H1 (cell line): Measurements from ENCODE around the gene SMIM24. TPM values are rescaled to one million over a fixed set of nuclear protein-coding genes. Genes with fewer than 3 reads are reported as not detected.

Experiments used
- CTCF ChIA-PET: fragments of 300-600 bp; sonication (Branson Sonifier 250); formaldehyde crosslinking; loops from one replicate; lab custom pipeline; 2021; ENCODE audit not compliant: partially characterized antibody; lab: Charles Lee
- POLR2A ChIA-PET: fragments of 300-600 bp; sonication (Branson Sonifier 250); formaldehyde crosslinking; loops from one replicate; lab custom pipeline; 2021; ENCODE audit warnings: inconsistent platforms; ENCODE audit not compliant: partially characterized antibody; lab: Charles Lee
- DNase-seq, 2 experiments: peaks; one replicate each; pipeline versions ENCODE4 v3.0.0 to v3.0.0-alpha.2; 2010 to 2022; ENCODE audit warnings: low spot score in 2 of 2, low read depth in 1 of 2, mixed read lengths in 1 of 2
- FAIRE-seq: peaks from 2 replicates; lab custom pipeline; 2011; peaks lifted over from hg19 to GRCh38; lab: Jason Lieb, UNC
- H2AFZ ChIP-seq: 2 replicates; pipeline ENCODE4 v1.8.1; 2012; ENCODE audit warnings: low read length, inconsistent platforms
- H2AK5ac ChIP-seq: 2 replicates; pipeline ENCODE4 v1.6.1; 2013; ENCODE audit warnings: low read depth, low read length
- H2BK120ac ChIP-seq: replicated peaks from 2 replicates; pipeline ENCODE3; 2013; ENCODE audit warnings: low read depth, low read length, inconsistent platforms
- H2BK12ac ChIP-seq: 2 replicates; pipeline ENCODE4 v1.6.1; 2013; ENCODE audit warnings: low read depth, low read length
- H2BK15ac ChIP-seq: 2 replicates; pipeline ENCODE4 v1.6.1; 2013; ENCODE audit warnings: low read length
- H2BK20ac ChIP-seq: 2 replicates; pipeline ENCODE4 v1.6.1; 2013; ENCODE audit warnings: low read length
- H2BK5ac ChIP-seq: 2 replicates; pipeline ENCODE4 v1.6.1; 2013; ENCODE audit warnings: low read depth, low read length
- H3K14ac ChIP-seq: 2 replicates; pipeline ENCODE4 v1.6.1; 2013; ENCODE audit warnings: inconsistent platforms; ENCODE audit not compliant: insufficient read length
- H3K18ac ChIP-seq: 2 replicates; pipeline ENCODE4 v1.6.1; 2013; ENCODE audit warnings: low read length; ENCODE audit errors: extremely low read depth
- H3K23ac ChIP-seq: 2 replicates; pipeline ENCODE4 v1.6.1; 2013; ENCODE audit warnings: inconsistent platforms; ENCODE audit not compliant: insufficient read length
- H3K23me2 ChIP-seq: 2 replicates; pipeline ENCODE4 v1.6.1; 2013; ENCODE audit warnings: low read depth, low read length
- H3K27ac ChIP-seq: 2 replicates; pipeline ENCODE4 v1.6.1; 2011; ENCODE audit warnings: low read depth, low read length, inconsistent platforms
- H3K27me3 ChIP-seq, 4 experiments: replicated peaks in 1 of 4; 1 replicate in 1 of 4; 2 replicates in 3 of 4; pipeline versions ENCODE4 v1.6.1 to v1.8.1; 2011 to 2013; ENCODE audit warnings: low read length in 3 of 4, mild to moderate bottlenecking in 3 of 4, inconsistent platforms in 2 of 4, mixed read lengths in 2 of 4, moderate library complexity in 1 of 4; ENCODE audit not compliant: control insufficient read depth in 3 of 4, insufficient read depth in 3 of 4; ENCODE audit errors: extremely low read depth in 1 of 4
- H3K36me3 ChIP-seq, 4 experiments: 2 replicates each; pipeline versions ENCODE4 v1.6.1 to v1.8.1; 2011 to 2013; ENCODE audit warnings: mild to moderate bottlenecking in 4 of 4, low read length in 3 of 4, moderate library complexity in 2 of 4, control low read depth in 1 of 4, inconsistent platforms in 1 of 4; ENCODE audit not compliant: insufficient read depth in 4 of 4, control insufficient read depth in 2 of 4
- H3K4ac ChIP-seq: replicated peaks from 2 replicates; pipeline ENCODE3; 2013; ENCODE audit warnings: low read length, low read depth, mixed read lengths, inconsistent platforms; ENCODE audit not compliant: insufficient read length
- H3K4me1 ChIP-seq, 4 experiments: replicated peaks in 1 of 4; 1 replicate in 1 of 4; 2 replicates in 3 of 4; pipeline versions ENCODE4 v1.6.1 to v1.8.1; 2011 to 2013; ENCODE audit warnings: low read length in 3 of 4, inconsistent platforms in 2 of 4, mixed read lengths in 1 of 4; ENCODE audit not compliant: insufficient read depth in 4 of 4, control insufficient read depth in 3 of 4
- H3K4me2 ChIP-seq, 2 experiments: 2 replicates each; pipeline versions ENCODE4 v1.6.1 to v1.8.1; 2011 to 2013; ENCODE audit warnings: low read depth in 2 of 2, low read length in 2 of 2, control low read depth in 1 of 2, inconsistent platforms in 1 of 2, mild to moderate bottlenecking in 1 of 2; ENCODE audit not compliant: insufficient read depth in 1 of 2
- H3K4me3 ChIP-seq, 4 experiments: fragments of 200-600, 300-600 bp in 1 of 4; sonication (generic), shearing (Covaris generic), sonication (Bioruptor Twin) in 1 of 4; 2 replicates each; pipeline versions ENCODE4 v1.5.1 to v1.8.1; 2011 to 2016; ENCODE audit warnings: low read length in 4 of 4, low read depth in 3 of 4, control low read depth in 2 of 4, inconsistent platforms in 2 of 4, mild to moderate bottlenecking in 2 of 4, mixed read lengths in 1 of 4, moderate library complexity in 1 of 4; ENCODE audit not compliant: insufficient read depth in 2 of 4; ENCODE audit errors: extremely low read depth in 1 of 4
- H3K56ac ChIP-seq: replicated peaks from 2 replicates; pipeline ENCODE3; 2013; ENCODE audit warnings: low read depth, mild to moderate bottlenecking, mixed read lengths, low read length, inconsistent platforms; ENCODE audit not compliant: insufficient read length
- H3K79me1 ChIP-seq: 2 replicates; pipeline ENCODE4 v1.6.1; 2013; ENCODE audit warnings: low read depth, low read length, control low read depth
- H3K79me2 ChIP-seq, 2 experiments: 2 replicates each; pipeline versions ENCODE4 v1.6.1 to v1.8.1; 2012 to 2013; ENCODE audit warnings: low read length in 2 of 2, mild to moderate bottlenecking in 2 of 2, inconsistent platforms in 1 of 2; ENCODE audit not compliant: insufficient read depth in 2 of 2, control insufficient read depth in 1 of 2
- H3K9ac ChIP-seq, 4 experiments: replicated peaks in 1 of 4; 1 replicate in 1 of 4; 2 replicates in 3 of 4; pipeline versions ENCODE4 v1.6.1 to v1.8.1; 2011 to 2013; ENCODE audit warnings: low read depth in 3 of 4, low read length in 3 of 4, control low read depth in 2 of 4, mild to moderate bottlenecking in 2 of 4, moderate library complexity in 2 of 4, inconsistent platforms in 1 of 4; ENCODE audit errors: extremely low read depth in 1 of 4
- H3K9me3 ChIP-seq, 2 experiments: 2 replicates each; pipeline versions ENCODE4 v1.6.1 to v1.8.1; 2012 to 2013; ENCODE audit warnings: mild to moderate bottlenecking in 2 of 2, moderate library complexity in 2 of 2, control low read depth in 1 of 2, inconsistent platforms in 1 of 2, low read depth in 1 of 2, low read length in 1 of 2, mixed read lengths in 1 of 2; ENCODE audit not compliant: insufficient read depth in 2 of 2
- H4K20me1 ChIP-seq, 2 experiments: replicated peaks in 1 of 2; 2 replicates each; pipeline versions ENCODE3 to v1.8.1; 2011 to 2013; ENCODE audit warnings: inconsistent platforms in 2 of 2, low read length in 2 of 2, mild to moderate bottlenecking in 1 of 2; ENCODE audit not compliant: insufficient read depth in 2 of 2, control insufficient read depth in 1 of 2
- H4K5ac ChIP-seq: 2 replicates; pipeline ENCODE4 v1.6.1; 2013; ENCODE audit warnings: low read length, low read depth, mixed read lengths, inconsistent platforms; ENCODE audit not compliant: insufficient read length
- H4K8ac ChIP-seq: 2 replicates; pipeline ENCODE4 v1.8.0; 2013; ENCODE audit warnings: mild to moderate bottlenecking, moderate library complexity, low read length, inconsistent platforms; ENCODE audit not compliant: insufficient read depth; ENCODE audit errors: extremely low read depth
- H4K91ac ChIP-seq: replicated peaks from 2 replicates; pipeline ENCODE3; 2013; ENCODE audit warnings: low read length, mixed read lengths, inconsistent platforms; ENCODE audit not compliant: insufficient read length
- POLR2A ChIP-seq, 2 experiments: IDR thresholded peaks; 1 replicate in 1 of 2; 2 replicates in 1 of 2; pipeline ENCODE4 v1.6.1; 2011; ENCODE audit warnings: low read depth in 2 of 2, low read length in 2 of 2, mild to moderate bottlenecking in 2 of 2; ENCODE audit errors: control extremely low read depth in 1 of 2
- WGBS, 2 experiments: shearing (Covaris generic) in 1 of 2; methylation state at CpG; one replicate each; pipeline versions ENCODE4 v1.1.6 to v1.1.7; 2013 to 2015; ENCODE audit warnings: low lambda C conversion rate in 2 of 2, mixed read lengths in 2 of 2, inconsistent platforms in 1 of 2, low coverage in 1 of 2, missing lambda C conversion rate in 1 of 2; ENCODE audit not compliant: insufficient replicate concordance in 2 of 2, insufficient coverage in 1 of 2, insufficient read length in 1 of 2; ENCODE audit errors: extremely low coverage in 1 of 2, missing lambda C conversion rate in 1 of 2; 5-methylcytosine and 5-hydroxymethylcytosine counted together
- polyA plus RNA-seq, 7 experiments: library from polyadenylated mRNA; depleted of rRNA in 3 of 7; stranded (reverse) in 5 of 7; unstranded in 2 of 7; fragments of >200 nt in 5 of 7; fragments of 200-250 nt in 2 of 7; gene quantifications; 1 replicate in 5 of 7; 2 replicates in 1 of 7; 4 replicates in 1 of 7; pipeline versions ENCODE4 v1.2.1 to v1.2.3, GENCODE V29; 2011 to 2013; ENCODE audit warnings: missing spikeins in 2 of 7, mixed read lengths in 2 of 7
- total RNA-seq: library from RNA; stranded (reverse); fragmentation: NEBNext Ultra II Directional; extraction: Animal tissue kit (Norgen Biotek cat#: 25700); gene quantifications from 2 replicates; pipeline ENCODE4 v1.2.1, GENCODE V29; 2021

SMIM24 gene
- total and polyA plus RNA-seq, 2 of the 8 experiments (the other 6 are each of a cell fraction or from before 2014, with no cell fraction given): 3.8 to 4.5 TPM

DNA sequence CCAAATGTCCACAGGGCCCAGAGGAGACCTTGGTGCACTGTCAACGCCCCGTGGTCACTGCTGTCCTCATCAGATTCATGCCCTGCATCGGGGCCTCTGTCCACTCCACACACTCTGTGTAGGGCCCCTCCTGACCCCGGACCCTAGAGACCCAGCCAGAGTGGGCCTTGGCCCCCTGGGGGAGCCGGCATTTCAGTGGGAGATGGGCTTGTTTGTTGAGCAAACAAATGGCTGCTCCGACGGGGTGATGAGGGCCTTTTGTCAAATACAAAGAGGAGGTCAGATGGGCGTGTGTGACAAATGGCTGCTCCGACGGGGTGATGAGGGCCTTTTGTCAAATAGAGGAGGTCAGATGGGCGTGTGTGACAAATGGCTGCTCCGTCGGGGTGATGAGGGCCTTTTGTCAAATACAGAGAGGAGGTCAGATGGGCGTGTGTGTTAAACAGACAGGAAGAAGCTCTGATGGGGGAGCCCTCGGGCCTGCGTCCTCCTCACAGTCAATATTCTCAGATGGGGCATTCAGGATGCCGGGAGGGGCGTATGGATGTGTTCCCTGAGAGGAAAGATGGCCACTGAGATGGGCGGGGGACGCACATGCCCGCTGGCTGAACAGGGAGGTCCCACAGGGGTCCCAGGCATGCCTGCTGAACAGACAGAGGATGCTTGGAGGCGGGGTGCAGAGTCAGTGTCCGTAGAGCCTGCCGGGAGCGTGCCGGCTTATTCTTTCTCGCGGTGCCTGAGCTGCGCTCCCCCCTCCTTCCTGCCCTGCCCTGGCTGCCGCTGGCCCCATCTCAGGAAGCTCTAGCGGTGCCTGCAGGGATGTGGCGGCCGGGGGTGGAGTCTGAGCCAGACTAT, 36.3 kb downstream of the SMIM24 start:
- H3K27ac ChIP-seq: no peak overlapping the region; the same call in 1 of the 2 replicates
- H3K23ac ChIP-seq: no peak overlapping the region
- peaks cover 0 to 5% of the 10 kb centered on the region in 2 experiments for H4K20me1 ChIP-seq
- no peak overlapping the region; the same call in 1 of the 2 replicates for H2BK5ac ChIP-seq
- peak overlapping the region; percentile 60; the same call in 1 of the 2 replicates for H3K18ac ChIP-seq
- 0 out of 2 replicates have a peak overlapping the region, but pooled peaks have one; percentile 29 for H2BK15ac ChIP-seq
- no peaks in the 10 kb centered on the region for H3K27me3 ChIP-seq
- peak overlapping the region; percentile 50; the same call in 1 of the 2 replicates for H2BK12ac ChIP-seq
- H3K79me2 ChIP-seq: no peaks in the 10 kb centered on the region
- H3K4ac ChIP-seq: peak overlapping the region; percentile 21
- H3K4me2 ChIP-seq: peak overlapping the region; percentile 29 to 61
- H2AK5ac ChIP-seq: no peak overlapping the region; the same call in 1 of the 2 replicates
- no peaks in the 10 kb centered on the region for H3K36me3 ChIP-seq
- H3K14ac ChIP-seq: no peak overlapping the region
- no peaks in the 10 kb centered on the region for H3K79me1 ChIP-seq
- WGBS, 2 experiments: 41% methylated on average over 32 of the region's 33 CpGs; no CpG with 5 or more reads in 1 of the 2 experiments
- peak overlapping the region; percentile 93 for H4K91ac ChIP-seq
- ChIA-PET CTCF (interaction anchor here (0.6 to 5.9 kb wide), 9 partner anchors 9 to 429 kb away, joined by 3 to 66 read pairs (median 4); no protein-coding TSS in a partner anchor), POLR2A (interaction anchor here (0.7 to 2.0 kb wide), 7 partner anchors 9 to 228 kb away, joined by 3 to 6 read pairs (median 4); no protein-coding TSS in a partner anchor)
- no peak overlapping the region; the same call in 1 of the 2 replicates for H4K8ac ChIP-seq
- H4K5ac ChIP-seq: peak overlapping the region; percentile 25
- peak overlapping the region in 2 of 4 experiments; percentile 23 to 35; a peak in 4 of 8 replicates for H3K4me3 ChIP-seq
- peak in 1 of 2 experiments; percentile 82 for DNase-seq
- H2AFZ ChIP-seq: peak overlapping the region; percentile 80
- H3K23me2 ChIP-seq: peaks cover 2% of the 10 kb centered on the region; the same call in 1 of the 2 replicates
- no peaks in the 10 kb centered on the region for H3K9me3 ChIP-seq
- no peak overlapping the region for H3K56ac ChIP-seq
- H3K9ac ChIP-seq: no peak overlapping the region; a peak in 2 of 7 replicates
- H2BK20ac ChIP-seq: no peak overlapping the region
- H2BK120ac ChIP-seq: no peak overlapping the region
- H3K4me1 ChIP-seq: peaks cover 3 to 15% (median 10%) of the 10 kb centered on the region in 4 experiments
- no peak for FAIRE-seq
- peak in 1 of 2 experiments; percentile 60; a peak in 2 of 3 replicates for TF ChIP-seq POLR2A (IDR thresholded peaks at IDR 0.05; ENCODE audit: control extremely low read depth in 1 of 2, low read depth in 2 of 2, low read length in 2 of 2)
